DMS79 (cell line): Measurements from ENCODE around the gene GNE.
"Not testable (repeated sequence)": the region's sequence is repeated elsewhere in the genome, so short reads cannot be mapped to it uniquely, and the experiment has no call there.

Source experiments
- DNase-seq: peaks from one replicate; lab custom pipeline; 2025; lab: John Stamatoyannopoulos, UW

GNE gene, protein sequence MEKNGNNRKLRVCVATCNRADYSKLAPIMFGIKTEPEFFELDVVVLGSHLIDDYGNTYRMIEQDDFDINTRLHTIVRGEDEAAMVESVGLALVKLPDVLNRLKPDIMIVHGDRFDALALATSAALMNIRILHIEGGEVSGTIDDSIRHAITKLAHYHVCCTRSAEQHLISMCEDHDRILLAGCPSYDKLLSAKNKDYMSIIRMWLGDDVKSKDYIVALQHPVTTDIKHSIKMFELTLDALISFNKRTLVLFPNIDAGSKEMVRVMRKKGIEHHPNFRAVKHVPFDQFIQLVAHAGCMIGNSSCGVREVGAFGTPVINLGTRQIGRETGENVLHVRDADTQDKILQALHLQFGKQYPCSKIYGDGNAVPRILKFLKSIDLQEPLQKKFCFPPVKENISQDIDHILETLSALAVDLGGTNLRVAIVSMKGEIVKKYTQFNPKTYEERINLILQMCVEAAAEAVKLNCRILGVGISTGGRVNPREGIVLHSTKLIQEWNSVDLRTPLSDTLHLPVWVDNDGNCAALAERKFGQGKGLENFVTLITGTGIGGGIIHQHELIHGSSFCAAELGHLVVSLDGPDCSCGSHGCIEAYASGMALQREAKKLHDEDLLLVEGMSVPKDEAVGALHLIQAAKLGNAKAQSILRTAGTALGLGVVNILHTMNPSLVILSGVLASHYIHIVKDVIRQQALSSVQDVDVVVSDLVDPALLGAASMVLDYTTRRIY

DNA sequence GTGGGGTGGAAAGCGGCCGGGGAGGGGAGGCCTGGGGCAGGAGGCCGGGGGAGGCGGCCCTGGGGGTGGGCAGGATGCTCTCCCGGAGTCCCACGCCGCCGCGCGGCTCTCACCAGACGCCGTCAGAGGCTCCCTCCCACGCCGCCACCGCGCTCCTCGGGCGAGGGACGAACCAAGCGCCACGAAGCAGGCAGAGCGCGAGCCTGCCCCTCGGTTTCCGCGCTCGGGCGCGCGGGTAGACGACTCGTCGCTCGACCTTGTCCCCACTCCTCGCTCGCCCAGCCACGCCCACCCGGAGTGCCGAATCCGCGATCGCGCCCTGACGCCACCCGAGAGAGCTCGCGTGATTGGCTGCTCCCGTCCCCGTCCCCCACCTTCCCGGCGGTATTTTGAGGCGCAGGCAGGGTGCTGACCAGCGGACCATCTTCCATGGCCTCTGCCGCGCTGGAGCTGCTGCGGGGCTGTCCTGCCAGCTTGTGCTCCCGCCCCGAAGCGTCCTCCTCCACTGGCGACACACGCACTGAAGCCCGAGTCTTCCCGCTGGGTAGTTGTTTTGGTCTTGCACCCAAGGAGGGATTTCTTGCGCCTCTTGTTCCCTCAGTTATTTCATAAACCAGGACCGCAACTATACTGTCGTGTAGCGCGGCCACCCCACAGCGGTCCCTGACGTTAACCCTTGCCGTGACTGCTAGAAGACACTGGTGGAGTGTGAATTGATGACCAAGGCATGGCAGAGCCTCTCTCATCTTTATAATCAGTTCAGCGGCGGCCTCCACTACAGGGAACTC, at the start of gene GNE:
TSS of gene GNE (minus strand) at position 241 of the 788 bp plus-strand sequence. CDS start 9,093 bp downstream, outside the sequence.
- DNase-seq: peak; percentile 88

DNA sequence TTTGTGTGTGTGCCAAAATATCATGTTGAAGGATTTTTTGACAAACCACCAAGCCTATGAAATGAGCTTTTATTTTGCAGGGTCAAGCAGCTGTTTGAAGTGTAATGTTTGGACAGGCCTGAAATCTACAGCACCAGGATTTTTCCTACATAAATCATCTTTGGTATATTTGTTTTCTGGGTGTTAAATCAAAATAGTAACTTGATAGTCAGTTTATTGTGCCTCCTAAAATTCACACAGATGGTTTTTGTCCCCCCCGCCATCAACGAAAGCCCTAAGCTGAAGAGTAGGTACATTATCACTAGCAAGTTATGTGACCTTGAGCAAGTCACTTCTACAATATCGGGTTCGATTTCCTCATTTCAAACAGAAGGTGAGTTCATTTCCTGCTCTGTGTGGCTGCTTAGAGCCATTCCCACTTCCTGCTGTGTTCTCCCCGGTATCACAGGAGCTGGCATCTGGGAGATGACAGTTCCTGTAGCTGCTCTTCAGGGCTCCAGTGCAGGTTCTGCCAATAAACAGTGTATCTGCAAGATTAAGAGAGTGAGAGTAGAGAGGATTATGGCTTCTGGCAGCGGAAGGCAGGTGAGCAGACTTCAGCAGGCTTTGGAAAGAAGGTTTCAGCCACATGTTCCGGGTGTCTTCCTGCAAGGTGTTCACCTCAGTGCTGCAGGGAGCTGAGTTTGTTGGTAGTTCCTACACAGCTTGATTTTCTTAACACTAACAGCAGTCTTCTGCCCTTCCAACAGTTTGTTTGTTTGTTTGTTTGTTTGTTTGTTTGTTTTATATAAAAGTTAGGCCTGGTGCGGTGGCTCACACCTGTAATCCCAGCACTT, 48.4 kb upstream of the GNE start:
- no peak for DNase-seq

DNA sequence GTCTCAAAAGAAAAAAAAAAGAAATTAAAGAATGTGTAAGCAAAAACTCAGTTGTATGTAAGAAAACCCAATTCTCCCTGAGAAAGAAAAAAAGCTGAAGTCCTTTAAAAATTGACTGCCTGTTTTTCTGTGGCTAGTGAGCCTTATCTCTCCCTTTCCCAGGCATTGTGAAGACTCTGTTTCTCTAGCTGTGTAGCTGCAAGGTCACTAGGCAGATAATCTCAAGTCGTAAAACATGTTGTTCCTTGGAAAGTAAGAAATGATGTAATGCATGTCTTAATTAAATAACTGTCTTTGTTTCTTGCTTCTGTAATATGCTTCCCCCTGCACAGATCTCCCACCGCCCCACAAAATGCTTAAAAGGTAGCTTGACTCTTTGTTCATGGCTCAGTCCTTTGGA, 46.1 kb upstream of the GNE start:
- DNase-seq: not testable (repeated sequence)

DNA sequence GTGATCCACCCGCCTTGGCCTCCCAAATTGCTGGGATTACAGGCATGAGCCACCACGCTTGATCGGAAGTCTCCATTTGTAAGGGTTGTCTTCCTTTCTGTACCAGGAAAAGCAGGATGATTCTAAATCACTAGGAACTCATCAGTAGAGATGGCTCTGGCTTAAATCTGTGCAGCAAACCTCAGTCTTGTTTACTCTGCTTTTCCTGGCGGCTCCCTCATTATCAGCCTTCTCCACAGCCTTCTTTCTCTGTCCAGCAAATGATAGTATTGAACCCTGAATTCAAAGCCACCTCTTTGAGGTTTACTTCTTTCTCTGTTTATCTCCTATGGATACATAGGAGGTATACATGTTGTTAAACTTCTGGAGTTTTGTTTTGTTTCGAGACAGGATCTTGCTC, 43.0 kb upstream of the GNE start:
- no peak for DNase-seq

DNA sequence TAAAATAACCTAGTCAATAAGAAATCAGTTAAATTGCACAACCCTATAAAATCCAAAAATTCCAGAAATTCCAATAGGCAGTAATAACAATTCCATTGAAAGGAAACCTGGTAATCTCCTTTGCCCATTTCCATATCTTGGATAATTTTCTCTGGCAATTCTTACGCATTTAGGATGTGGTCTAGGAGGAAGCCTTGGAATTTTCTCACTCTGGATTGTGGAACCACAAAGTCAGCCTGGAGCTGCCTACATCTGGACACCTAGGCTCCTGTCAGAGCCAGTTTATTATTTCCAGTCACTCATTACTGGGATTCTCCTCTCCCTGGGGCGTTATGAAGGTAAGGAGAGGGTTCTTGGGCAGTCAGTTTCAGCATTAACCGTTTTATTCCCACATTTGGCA, 40.3 kb upstream of the GNE start:
- no peak for DNase-seq

DNA sequence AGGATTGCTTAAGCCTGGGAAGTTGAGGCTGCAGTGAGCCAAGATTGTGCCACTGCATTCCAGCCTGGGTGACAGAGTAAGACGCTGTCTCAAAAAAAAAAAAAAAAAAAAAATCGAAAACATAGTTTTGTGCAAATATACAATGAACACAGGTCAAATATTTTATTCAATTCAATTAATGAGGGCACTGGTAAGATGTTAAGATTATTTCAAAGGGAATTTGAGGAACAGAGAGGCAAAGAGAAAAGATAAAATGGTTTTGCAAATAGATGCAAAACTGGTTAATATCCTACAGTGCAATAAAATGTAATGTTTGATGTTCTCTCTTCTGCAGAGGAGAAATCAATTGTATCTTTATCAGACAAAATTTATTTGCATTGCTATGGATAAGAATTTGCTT, 39.5 kb upstream of the GNE start:
- no peak for DNase-seq

DNA sequence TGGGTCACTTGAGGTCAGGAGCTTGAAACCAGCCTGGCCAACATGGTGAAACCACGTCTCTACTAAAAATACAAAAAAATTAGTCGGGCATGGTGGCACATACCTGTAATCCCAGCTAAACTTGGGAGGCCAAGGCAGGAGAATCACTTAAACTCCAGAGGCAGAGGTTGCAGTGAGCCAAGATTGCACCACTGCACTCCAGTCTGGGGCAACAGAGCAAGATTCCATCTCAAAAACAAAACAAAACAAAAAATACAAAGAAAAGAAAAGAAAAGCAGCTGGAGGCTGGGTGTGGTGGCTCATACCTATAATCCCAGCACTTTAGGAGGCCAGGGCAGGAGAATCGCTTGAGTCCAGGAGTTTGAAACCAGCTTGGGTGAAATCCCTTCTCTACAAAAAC, 36.7 kb upstream of the GNE start:
- not testable (repeated sequence) for DNase-seq

DNA sequence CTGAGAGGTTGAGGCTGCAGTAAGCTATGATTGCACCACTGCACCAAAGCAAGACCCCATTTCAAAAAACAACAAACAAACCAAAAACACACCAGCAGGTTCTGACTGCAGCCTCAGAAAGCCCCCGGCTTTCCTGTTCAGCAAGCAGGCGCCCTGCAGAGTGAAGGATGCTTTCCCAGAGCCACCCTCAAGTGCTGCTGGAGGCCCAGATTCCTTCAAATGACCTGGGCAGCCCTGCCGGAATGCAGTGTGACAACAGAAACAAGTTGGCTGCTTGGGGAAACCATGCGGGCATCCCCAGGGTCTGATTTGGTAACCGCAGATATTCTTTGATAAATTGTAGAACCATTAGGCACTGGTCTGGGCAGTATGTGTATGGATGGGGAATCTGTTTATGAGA, 35.7 kb upstream of the GNE start:
- DNase-seq: no peak

DNA sequence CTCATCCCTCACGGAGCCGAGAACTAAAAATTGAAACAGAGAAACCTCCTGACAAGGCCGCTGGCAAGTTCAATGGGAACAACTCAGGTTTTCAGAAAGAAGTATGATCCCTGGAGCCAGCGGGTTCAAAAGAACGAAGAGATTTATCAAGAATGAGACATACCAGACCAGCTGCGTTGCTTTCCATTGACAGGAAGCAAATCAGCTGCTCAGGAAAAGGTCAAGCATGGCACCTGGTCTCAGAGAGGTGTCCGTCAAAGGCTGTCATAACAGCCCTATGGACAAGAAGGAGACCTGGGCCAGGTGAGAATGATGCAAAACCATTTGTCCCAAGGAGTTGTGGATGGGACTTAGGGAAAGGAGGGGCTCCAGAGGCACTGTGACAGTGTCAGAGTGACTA, 34.9 kb upstream of the GNE start:
- DNase-seq: no peak

DNA sequence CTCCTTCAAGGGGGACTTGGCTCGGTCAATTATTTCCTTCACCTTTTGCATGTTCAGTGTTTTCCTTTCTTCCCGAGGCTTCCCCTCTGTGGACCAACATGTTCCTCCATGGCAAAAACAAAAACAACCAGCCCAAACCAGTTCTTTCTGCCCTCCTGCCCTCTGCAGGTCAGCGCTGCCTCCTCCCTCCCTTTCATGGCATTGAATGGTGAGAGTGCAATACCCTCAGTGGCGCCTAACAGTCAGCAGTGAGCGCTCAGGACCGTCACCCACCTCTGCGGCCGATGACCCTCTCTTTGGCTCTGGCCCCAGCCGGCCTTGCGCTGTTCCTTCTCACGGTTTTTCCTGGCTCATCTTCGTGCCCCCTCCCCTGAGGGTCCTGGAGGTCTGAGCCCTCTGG, 34.4 kb upstream of the GNE start:
- DNase-seq: no peak

DNA sequence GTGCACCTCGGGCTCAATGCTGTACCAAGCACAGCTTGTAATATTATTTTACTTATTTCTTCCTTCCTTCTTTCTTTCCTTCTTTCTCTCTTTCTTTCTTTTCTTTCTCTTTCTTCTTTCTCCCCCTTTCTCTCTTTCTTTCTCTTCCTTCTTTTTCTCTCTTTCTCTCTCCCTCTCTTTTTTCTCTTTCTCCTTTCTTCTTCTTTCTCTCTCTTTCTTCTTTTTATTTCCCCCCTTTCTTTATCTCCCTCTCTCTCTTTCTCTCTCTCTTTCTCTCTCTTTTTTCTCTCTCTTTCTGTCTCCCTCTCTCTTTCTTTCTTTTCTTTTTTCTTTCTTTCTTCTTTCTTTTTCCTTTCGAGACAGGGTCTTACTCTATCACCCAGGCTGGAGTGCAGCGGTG, 32.7 kb upstream of the GNE start:
- DNase-seq: no peak

DNA sequence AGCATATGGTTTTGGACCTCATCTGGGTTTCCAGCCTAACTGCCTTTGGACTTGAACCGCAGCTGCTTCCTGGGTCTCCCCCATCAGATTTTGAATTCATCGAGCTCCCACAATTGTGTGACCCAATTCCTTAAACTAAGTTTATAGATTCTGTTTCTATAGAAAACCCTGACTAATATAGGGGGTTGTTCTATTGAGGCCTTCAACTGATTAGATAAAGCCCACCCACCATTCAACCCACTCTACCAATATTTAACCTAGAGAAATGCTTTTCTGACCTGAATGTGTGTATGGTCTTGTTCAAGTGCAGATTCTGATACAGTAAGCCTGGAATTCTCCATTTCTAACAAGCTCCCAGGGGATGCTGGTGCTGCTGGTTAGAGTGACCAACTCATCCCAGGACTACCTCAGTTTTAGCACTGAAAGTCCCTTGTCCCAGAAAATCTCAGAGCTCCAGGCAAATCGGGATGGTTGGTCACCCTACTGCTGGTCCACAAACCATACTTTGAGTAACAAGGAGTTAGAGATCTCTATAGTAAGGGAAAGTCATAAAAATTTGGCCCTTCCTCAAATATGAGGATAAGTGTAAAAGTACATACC, 31.7 kb upstream of the GNE start:
- no peak for DNase-seq

DNA sequence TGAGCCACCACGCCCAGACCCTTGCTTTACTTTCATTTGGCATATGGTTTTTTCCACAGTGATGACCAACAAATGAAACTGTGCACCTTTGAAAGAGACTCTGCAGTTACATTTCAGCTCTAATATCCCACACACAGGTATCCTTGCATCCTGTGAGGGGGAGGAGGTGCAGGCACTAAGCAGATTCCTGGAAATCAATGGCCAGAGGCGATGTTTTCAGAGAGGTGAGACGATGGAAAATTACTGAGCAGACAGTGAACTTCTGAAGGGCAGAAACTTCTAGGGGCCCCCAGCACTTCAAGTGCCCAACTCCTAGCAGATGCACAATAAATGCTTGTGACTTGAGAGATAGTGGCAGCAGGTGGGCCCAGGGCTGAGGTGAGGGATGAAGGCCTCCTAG, 29.8 kb upstream of the GNE start:
- no peak for DNase-seq

DNA sequence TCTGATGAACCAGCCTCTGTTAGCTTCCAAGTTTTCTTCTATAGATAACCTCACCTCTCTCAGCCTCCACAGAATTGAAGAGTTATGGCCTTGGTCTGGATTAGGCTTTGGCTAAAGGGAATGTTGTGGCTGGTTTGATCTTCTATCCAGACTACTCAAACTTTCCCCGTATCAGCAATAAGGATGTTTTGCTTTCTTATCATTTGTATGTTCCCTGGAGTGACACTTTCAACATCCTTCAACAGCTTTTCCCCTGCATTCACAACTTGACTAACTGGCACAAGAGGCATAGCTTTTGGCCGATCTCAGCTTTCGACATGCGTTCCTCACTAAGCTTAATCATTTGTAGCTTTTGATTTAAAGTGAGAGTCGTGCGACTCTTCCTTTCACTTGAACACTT, 28.1 kb upstream of the GNE start:
- DNase-seq: no peak

DNA sequence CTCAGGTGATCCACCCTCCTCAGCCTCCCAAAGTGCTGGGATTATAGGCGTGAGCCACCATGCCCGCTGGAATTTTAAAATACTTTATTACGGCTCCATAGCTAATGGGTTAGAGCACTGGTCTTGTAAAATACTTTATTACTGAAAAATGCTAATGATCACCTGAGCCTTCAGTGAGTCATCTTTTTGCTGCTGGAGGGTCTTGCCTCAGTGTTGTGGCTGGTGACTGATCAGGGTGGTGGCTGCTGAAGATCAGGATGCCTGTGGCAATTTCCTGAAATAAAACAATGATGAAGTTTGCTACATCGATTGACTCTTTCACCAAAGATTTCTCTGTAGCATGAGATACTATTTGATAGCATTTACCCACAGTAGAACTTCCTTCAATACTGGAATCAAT, 26.0 kb upstream of the GNE start:
- DNase-seq: no peak

DNA sequence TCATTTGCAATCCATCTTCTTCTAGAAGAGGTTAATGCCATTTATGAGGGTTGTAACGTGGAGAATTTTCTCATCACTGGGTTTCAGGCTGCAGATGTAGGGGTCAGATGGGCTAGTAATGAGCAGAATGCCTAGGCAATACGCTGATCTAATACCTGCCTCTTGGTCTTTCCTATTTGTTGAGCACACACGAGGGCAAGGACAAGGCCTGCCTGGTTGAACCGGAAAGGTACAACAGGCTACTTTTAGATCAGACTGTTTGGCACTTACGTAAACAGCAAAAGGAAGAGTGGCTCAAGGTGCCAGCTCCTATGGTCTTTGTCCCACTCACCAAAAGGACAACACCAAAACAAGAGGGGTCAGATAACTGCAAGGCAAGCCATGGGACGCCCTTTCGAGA, 24.0 kb upstream of the GNE start:
- no peak for DNase-seq

DNA sequence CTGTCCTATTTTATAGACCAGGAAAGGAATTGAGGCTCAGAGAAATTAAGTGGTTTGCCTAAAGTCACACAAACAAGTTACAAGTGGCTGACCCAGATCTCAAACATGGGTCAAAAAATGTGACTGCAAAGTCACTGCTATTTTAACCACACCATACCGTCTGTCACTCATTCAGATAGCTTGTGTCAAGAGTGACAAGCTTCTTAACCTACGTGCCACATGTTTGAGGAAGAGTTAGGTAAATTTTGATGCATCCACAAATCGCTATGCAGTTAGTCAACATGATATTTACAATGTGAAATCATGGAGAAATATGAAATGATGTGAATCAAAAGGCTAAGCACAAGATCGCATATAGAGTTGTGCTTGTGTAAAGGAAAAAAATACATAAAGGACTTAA, 22.7 kb upstream of the GNE start:
- DNase-seq: no peak

DNA sequence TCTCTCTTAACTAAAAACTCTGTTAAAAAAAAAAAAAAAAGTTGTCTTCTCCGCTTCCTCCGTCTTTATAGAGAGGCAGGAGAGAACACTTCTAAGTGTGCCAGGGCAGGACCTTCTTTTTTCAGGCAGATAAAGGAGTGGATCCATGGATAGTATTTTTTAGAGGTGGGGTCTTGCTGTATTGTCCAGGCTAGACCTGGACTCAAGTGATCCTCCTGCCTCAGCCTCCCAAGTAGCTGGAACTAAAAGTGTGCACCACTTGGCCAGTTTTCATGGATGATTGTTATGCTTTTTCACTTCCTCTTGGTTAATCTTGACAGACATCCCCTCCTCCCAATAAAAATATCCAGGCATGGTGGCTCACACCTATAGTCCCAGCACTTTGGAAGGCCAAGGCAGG, 20.0 kb upstream of the GNE start:
- DNase-seq: no peak

DNA sequence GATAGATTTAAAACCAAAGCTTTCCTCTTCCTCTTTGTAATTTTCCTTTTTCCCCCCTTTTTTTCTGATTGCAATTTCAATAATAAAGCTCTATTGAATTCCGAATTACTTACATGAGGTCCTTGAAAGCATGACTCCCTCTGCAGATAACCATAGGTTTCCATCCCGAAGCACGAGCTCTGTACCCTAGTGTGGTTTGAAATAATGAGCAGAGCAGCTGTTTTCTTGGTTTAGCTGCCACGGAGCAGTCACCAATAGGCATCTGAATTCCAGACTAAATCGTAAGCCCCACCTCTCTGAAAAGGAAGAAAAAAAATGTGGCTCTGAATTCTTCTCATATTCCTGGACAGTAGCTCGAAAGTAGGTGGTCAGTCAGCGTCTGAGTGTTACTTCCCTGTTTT, 18.5 kb upstream of the GNE start:
- DNase-seq: no peak

DNA sequence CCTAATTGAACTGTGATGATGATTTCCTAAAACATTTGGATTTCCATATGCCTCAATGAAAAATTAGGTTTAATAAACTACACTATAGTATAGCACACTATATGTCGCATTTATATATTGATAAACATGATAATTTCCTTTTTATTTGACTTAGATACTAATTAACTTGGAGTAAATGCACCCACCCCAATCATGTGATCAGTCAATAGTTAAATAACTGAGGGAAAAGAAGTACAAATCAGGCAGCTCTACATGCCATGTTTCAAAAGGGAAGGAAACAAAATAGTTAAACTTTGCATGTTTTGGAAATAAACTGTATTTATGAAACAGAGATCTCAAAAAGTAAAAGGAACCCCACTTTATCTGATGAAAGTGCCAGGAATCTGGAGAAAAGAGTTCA, 18.0 kb upstream of the GNE start:
- no peak for DNase-seq

DNA sequence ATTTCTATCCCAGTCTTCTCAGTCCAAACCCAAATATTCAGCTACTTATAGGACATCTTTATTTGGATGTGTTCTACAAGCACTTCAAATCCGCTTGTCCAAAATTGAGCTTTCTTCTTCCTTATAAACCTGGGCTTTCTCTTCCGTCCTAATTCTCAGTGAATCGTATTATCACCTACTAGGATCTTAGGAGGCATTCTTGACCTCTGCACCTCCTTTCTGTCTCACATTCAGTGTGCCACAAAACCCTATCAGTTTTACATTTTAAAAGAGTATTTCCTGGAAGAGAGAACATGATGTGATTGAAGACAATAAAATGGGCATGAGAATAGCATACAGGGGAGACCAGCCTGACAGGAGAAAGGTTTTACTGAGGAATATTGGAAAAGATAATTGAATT, 16.8 kb upstream of the GNE start:
- no peak for DNase-seq

DNA sequence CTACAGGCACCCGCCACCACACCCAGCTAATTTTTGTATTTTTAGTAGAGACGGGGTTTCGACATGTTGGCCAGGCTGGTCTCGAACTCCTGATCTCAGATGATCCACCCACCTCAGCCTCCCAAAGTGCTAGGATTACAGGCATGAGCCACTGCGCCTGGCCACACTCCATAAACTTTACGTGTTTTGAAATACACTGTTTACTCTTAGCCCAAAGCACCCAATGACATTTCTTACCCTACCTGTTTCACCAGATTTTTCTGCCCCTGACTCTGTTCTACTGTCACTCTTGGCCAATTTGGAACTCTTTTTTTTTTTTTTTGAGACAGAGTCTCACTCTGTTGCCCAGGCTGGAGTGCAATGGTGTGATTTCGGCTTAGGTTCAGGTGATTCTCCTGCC, 15.1 kb upstream of the GNE start:
- not testable (repeated sequence) for DNase-seq
